ENCODE measurements around the gene ZNF891.

The ZNF891 gene

GRCh38 chr12:133145981-133146380 lies 15.9 kb upstream of the ZNF891 start:
- TF ChIP-seq, protein P1, sequence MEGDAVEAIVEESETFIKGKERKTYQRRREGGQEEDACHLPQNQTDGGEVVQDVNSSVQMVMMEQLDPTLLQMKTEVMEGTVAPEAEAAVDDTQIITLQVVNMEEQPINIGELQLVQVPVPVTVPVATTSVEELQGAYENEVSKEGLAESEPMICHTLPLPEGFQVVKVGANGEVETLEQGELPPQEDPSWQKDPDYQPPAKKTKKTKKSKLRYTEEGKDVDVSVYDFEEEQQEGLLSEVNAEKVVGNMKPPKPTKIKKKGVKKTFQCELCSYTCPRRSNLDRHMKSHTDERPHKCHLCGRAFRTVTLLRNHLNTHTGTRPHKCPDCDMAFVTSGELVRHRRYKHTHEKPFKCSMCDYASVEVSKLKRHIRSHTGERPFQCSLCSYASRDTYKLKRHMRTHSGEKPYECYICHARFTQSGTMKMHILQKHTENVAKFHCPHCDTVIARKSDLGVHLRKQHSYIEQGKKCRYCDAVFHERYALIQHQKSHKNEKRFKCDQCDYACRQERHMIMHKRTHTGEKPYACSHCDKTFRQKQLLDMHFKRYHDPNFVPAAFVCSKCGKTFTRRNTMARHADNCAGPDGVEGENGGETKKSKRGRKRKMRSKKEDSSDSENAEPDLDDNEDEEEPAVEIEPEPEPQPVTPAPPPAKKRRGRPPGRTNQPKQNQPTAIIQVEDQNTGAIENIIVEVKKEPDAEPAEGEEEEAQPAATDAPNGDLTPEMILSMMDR (IDR thresholded peaks at IDR 0.05; ENCODE audit: low read depth, low read length) = no peak
- no peak for TF ChIP-seq POLR2A (IDR thresholded peaks at IDR 0.05; ENCODE audit: extremely low read depth, insufficient read length)
- DNase-seq (ENCODE audit: low read depth) = no peak
- H3K4me3 ChIP-seq (ENCODE audit: low read depth, low read length) = no peak overlapping the region

- TF ChIP-seq, protein P1 (IDR thresholded peaks at IDR 0.05; ENCODE audit: low read depth, low read length) = no peak
- TF ChIP-seq MYC (IDR thresholded peaks at IDR 0.05; ENCODE audit: low read depth, low read length) (no peak), MAX (IDR thresholded peaks at IDR 0.05; ENCODE audit: low read depth, low read length) (no peak), POLR2A (IDR thresholded peaks at IDR 0.05; ENCODE audit: extremely low read depth, insufficient read length) (no peak)
- no peak for DNase-seq (ENCODE audit: low read depth)
- H3K4me3 ChIP-seq (ENCODE audit: low read depth, low read length) = no peak overlapping the region
Measured at GRCh38 chr12:133135747-133136146, 5.7 kb upstream of the ZNF891 start.

- TF ChIP-seq, protein P1 (IDR thresholded peaks at IDR 0.05; ENCODE audit: low read depth, low read length) = no peak
- DNase-seq (ENCODE audit: low read depth) = no peak
- H3K4me3 ChIP-seq (ENCODE audit: low read depth, low read length) = peak overlapping the region; percentile 81
Measured at GRCh38 chr12:133130808-133131128, 694 bp upstream of the ZNF891 start.

GRCh38 chr12:133129368-133130037 lies 571 bp downstream of the ZNF891 start:
- DNase-seq (ENCODE audit: low read depth) = no peak
- TF ChIP-seq MYC (IDR thresholded peaks at IDR 0.05; ENCODE audit: low read depth, low read length) = no peak
- peak overlapping the region; percentile 77 for H3K4me3 ChIP-seq (ENCODE audit: low read depth, low read length)

GRCh38 chr12:133124674-133125073 lies 5.4 kb downstream of the ZNF891 start:
- H3K4me3 ChIP-seq (ENCODE audit: low read depth, low read length) = no peak overlapping the region
- TF ChIP-seq MYC (IDR thresholded peaks at IDR 0.05; ENCODE audit: low read depth, low read length) (no peak), MAX (IDR thresholded peaks at IDR 0.05; ENCODE audit: low read depth, low read length) (no peak), POLR2A (IDR thresholded peaks at IDR 0.05; ENCODE audit: extremely low read depth, insufficient read length) (no peak)
- TF ChIP-seq, protein P1 (IDR thresholded peaks at IDR 0.05; ENCODE audit: low read depth, low read length) = no peak
- no peak for DNase-seq (ENCODE audit: low read depth)

GRCh38 chr12:133120385-133121191 lies 9.5 kb downstream of the ZNF891 start:
- no peak overlapping the region for H3K4me3 ChIP-seq (ENCODE audit: low read depth, low read length)
- DNase-seq (ENCODE audit: low read depth) = peak; percentile 26
- TF ChIP-seq MAX (IDR thresholded peaks at IDR 0.05; ENCODE audit: low read depth, low read length) (no peak), POLR2A (IDR thresholded peaks at IDR 0.05; ENCODE audit: extremely low read depth, insufficient read length) (no peak), MYC (IDR thresholded peaks at IDR 0.05; ENCODE audit: low read depth, low read length) (no peak)
- TF ChIP-seq, protein P1 (IDR thresholded peaks at IDR 0.05; ENCODE audit: low read depth, low read length) = no peak

All from NB4 (cell line).